GM20000 (cell line): ENCODE measurements around the gene ANKRD11.

Experiments used
- DNase-seq: peaks from one replicate; pipeline ENCODE4 v3.0.0; 2012; ENCODE audit warnings: low spot score
- CTCF ChIP-seq: IDR thresholded peaks from 2 replicates; pipeline ENCODE4 v1.5.1; 2012; ENCODE audit warnings: mild to moderate bottlenecking, control low read depth; ENCODE audit errors: extremely low read depth, missing control alignments

The ANKRD11 gene

DNA sequence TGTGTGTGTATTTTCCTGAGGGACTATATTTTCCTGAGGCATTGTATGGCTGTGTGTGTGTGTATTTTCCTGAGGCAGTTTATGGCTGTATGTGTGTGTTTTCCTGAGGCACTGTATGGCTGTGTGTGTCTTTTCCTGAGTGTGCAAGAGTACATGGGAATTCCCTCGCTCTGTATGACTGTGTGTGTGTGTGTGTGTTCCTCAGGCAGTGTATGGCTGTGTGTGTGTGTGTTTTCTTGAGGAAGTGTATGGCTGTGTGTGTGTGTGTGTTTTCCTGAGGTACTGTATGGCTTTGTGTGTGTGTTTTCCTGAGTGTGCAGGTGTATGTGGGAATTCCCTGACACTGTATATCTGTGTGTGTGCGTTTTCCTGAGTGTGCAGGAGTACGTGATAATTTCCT is 268.8 kb downstream of the ANKRD11 start:
- no peak for DNase-seq
- no peak for TF ChIP-seq CTCF

DNA sequence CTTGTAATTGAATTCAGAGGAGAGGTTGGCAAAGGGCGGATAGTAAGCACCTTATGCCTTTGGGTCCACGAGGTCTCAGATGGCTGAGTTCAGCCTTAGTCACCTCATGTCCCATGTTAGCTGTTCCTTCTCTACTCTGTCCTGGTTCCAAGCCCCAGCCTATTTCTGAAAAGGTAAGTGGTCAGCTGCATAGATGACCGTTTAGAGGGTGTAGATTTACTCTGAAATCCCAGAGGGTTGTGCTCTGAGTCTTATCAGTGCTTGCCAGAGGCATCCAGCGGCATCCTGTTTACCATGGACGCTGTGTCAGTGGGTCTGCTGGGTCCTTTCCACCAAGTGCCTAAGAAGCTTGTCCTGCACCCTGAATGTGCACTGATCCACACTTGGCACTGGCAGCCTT is 271.0 kb downstream of the ANKRD11 start:
- DNase-seq: no peak
- TF ChIP-seq CTCF: no peak
